HEK293 (cell line): ENCODE results near the gene C3orf80.
"Not testable (repeated sequence)": the region's sequence is repeated elsewhere in the genome, so short reads cannot be mapped to it uniquely, and the experiment has no call there.

Experiments
- CTCF ChIA-PET: fragments of 350-600 bp; formaldehyde crosslinking; extraction: SDS; loops from one replicate; lab custom pipeline; 2021; ENCODE audit warnings: antibody characterized with exemption; lab: Yijun Ruan, JAX
- POLR2A ChIA-PET: fragments of 300-600 bp; formaldehyde crosslinking; extraction: SDS; loops from one replicate; lab custom pipeline; 2020; ENCODE audit warnings: antibody characterized with exemption, inconsistent platforms; lab: Yijun Ruan, JAX
- H3K27ac ChIP-seq: fragments of 200-500 bp; sonication (Bioruptor generic); 2 replicates; pipeline ENCODE4 v1.5.1; 2014; ENCODE audit warnings: low read depth, low read length, control low read depth, inconsistent platforms; ENCODE audit errors: extremely low read depth
- H3K36me3 ChIP-seq, 2 experiments: fragments of 200-500 bp in 1 of 2; sonication (Bioruptor generic) in 1 of 2; 1 replicate in 1 of 2; 2 replicates in 1 of 2; pipeline ENCODE4 v1.5.1; 2014 to 2017; ENCODE audit warnings: inconsistent platforms in 2 of 2, low read length in 2 of 2; ENCODE audit not compliant: control insufficient read depth in 2 of 2, insufficient read depth in 1 of 2
- H3K4me1 ChIP-seq: fragments of 200-500 bp; sonication (Bioruptor generic); 2 replicates; pipeline ENCODE4 v1.5.1; 2014; ENCODE audit warnings: mild to moderate bottlenecking, low read length, inconsistent platforms; ENCODE audit not compliant: control insufficient read depth, insufficient read depth
- H3K4me3 ChIP-seq: 2 replicates; pipeline ENCODE4 v1.5.1; 2011; ENCODE audit warnings: low read depth, mild to moderate bottlenecking, control low read depth, low read length, moderate library complexity
- H3K9me3 ChIP-seq: fragments of 200-500 bp; sonication (Bioruptor generic); 2 replicates; pipeline ENCODE4 v1.5.1; 2014; ENCODE audit warnings: low read depth, low read length, inconsistent platforms; ENCODE audit not compliant: control insufficient read depth, insufficient read depth
- OVOL3 ChIP-seq: fragments of 450-650 bp; formaldehyde crosslinking; IDR thresholded peaks from 2 replicates; pipeline ENCODE4 v1.5.1; 2016; ENCODE audit warnings: missing biosample characterization, missing genetic modification characterization
- PBX3 ChIP-seq: sonication (generic); formaldehyde crosslinking; IDR thresholded peaks from 2 replicates; pipeline ENCODE4 v1.8.1; 2022; ENCODE audit warnings: mild to moderate bottlenecking, moderate library complexity, missing genetic modification reagents
- ZBTB17 ChIP-seq: fragments of 450-650 bp; formaldehyde crosslinking; IDR thresholded peaks from 2 replicates; pipeline ENCODE4 v1.5.1; 2016; ENCODE audit warnings: missing biosample characterization, missing genetic modification characterization
- ZFP37 ChIP-seq: fragments of 450-650 bp; formaldehyde crosslinking; IDR thresholded peaks from 2 replicates; pipeline ENCODE4 v1.5.1; 2016; ENCODE audit warnings: missing biosample characterization, missing genetic modification characterization
- ZNF112 ChIP-seq: fragments of 450-650 bp; formaldehyde crosslinking; IDR thresholded peaks from 2 replicates; pipeline ENCODE4 v1.5.0; 2017; ENCODE audit warnings: missing biosample characterization, missing genetic modification characterization
- ZNF223 ChIP-seq: fragments of 450-650 bp; formaldehyde crosslinking; IDR thresholded peaks from 2 replicates; pipeline ENCODE4 v1.5.1; 2016; ENCODE audit warnings: missing biosample characterization, missing genetic modification characterization
- ZNF571 ChIP-seq: fragments of 450-650 bp; formaldehyde crosslinking; IDR thresholded peaks from 2 replicates; pipeline ENCODE4 v1.5.0; 2017; ENCODE audit warnings: missing biosample characterization, missing genetic modification characterization
- ZNF600 ChIP-seq: fragments of 450-650 bp; formaldehyde crosslinking; IDR thresholded peaks from 2 replicates; pipeline ENCODE4 v1.5.1; 2016; ENCODE audit warnings: missing biosample characterization, missing genetic modification characterization
- ZNF747 ChIP-seq: fragments of 450-650 bp; formaldehyde crosslinking; IDR thresholded peaks from 2 replicates; pipeline ENCODE4 v1.5.1; 2016; ENCODE audit warnings: missing biosample characterization, missing genetic modification characterization
- ZNF768 ChIP-seq: fragments of 450-650 bp; formaldehyde crosslinking; IDR thresholded peaks from 2 replicates; pipeline ENCODE4 v1.5.1; 2018; ENCODE audit warnings: missing biosample characterization, mild to moderate bottlenecking, missing genetic modification characterization
- ZNF830 ChIP-seq: fragments of 450-650 bp; IDR thresholded peaks from 2 replicates; pipeline ENCODE4 v1.5.0; 2018; ENCODE audit warnings: missing biosample characterization, missing genetic modification characterization, low read depth, mild to moderate bottlenecking, moderate library complexity
- ZXDB ChIP-seq: fragments of 450-650 bp; formaldehyde crosslinking; IDR thresholded peaks from 2 replicates; pipeline ENCODE4 v1.5.1; 2016; ENCODE audit warnings: missing biosample characterization, missing genetic modification characterization
- TF ChIP-seq, protein P1 (sequence below): fragments of 450-650 bp; formaldehyde crosslinking; IDR thresholded peaks from 2 replicates; pipeline ENCODE4 v1.5.1; 2016; ENCODE audit warnings: missing biosample characterization, missing genetic modification characterization

The C3orf80 gene

GRCh38 chr3:160227419-160227818, 2.2 kb downstream of the C3orf80 start:
- Histone ChIP-seq H3K9me3 (no peaks in the 10 kb centered on the region), H3K36me3 (no peaks in the 10 kb centered on the region), H3K27ac (no peak overlapping the region), H3K4me3 (no peak overlapping the region), H3K4me1 (no peaks in the 10 kb centered on the region)
- peak; percentile 67 for TF ChIP-seq ZNF600 (tag by site-specific recombination)
- no peak for TF ChIP-seq ZNF747 (tag by site-specific recombination)
- ChIA-PET POLR2A (no interaction called here), CTCF (no interaction called here)

DNA sequence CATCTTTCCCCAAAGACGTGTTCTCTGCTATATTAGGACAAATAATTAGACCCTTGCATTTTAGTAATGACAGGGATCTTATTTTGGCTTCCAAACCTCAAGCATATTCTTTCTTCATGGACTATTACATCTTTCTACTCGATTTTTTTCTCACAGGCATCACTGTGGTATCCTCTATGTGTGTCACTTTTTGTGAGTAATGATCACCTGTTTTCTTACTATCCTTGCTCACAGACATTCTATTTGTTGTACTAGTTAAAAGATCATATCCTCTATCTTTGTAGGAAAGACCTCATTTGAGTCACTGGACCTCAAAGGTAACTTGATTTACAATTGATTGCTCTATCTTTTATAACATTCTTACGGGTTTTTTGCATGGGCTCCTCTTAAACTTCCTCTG, 6.8 kb downstream of the C3orf80 start:
- H3K4me1 ChIP-seq = no peaks in the 10 kb centered on the region
- CTCF ChIA-PET = no interaction called here
- POLR2A ChIA-PET = no interaction called here
- H3K27ac ChIP-seq = no peak overlapping the region
- no peaks in the 10 kb centered on the region for H3K9me3 ChIP-seq
- H3K36me3 ChIP-seq = no peaks in the 10 kb centered on the region
- H3K4me3 ChIP-seq = no peak overlapping the region
- TF ChIP-seq ZNF830 (no peak), PBX3 (CRISPR knock-in tag) (no peak), ZNF223 (tag by site-specific recombination) (no peak), ZXDB (tag by site-specific recombination) (no peak)
- TF ChIP-seq, protein P1, sequence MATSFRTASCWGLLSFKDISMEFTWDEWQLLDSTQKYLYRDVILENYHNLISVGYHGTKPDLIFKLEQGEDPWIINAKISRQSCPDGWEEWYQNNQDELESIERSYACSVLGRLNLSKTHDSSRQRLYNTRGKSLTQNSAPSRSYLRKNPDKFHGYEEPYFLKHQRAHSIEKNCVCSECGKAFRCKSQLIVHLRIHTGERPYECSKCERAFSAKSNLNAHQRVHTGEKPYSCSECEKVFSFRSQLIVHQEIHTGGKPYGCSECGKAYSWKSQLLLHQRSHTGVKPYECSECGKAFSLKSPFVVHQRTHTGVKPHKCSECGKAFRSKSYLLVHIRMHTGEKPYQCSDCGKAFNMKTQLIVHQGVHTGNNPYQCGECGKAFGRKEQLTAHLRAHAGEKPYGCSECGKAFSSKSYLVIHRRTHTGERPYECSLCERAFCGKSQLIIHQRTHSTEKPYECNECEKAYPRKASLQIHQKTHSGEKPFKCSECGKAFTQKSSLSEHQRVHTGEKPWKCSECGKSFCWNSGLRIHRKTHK (tag by site-specific recombination) = no peak

DNA sequence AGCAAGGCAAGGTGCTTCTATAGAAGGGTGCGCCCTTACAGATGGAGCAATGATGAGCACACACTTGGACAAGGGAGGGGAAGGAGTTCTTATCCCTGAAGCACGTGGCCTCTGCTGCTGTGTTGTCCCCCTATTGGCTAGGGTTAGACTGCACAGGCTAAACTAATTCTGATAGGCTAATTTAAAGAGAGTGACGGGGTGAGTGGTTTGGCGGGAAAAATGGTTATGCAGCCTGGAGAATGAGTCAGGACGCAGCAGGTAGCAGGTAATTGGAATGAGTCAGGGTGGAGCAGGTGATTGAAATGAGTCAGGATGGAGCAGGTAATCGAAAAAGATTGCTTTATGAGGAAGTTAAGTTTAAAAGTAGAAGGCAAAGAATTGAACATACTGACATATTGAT, 15.5 kb downstream of the C3orf80 start:
- H3K4me1 ChIP-seq, H3K9me3 ChIP-seq, POLR2A ChIA-PET, H3K4me3 ChIP-seq, CTCF ChIA-PET, H3K27ac ChIP-seq, H3K36me3 ChIP-seq: not testable (repeated sequence)

GRCh38 chr3:160245261-160245800, 20.1 kb downstream of the C3orf80 start:
- ChIA-PET POLR2A (no interaction called here), CTCF (interaction anchor here (0.7 to 1.2 kb wide), 2 partner anchors 9 to 10 kb away, joined by 3 to 4 read pairs; no protein-coding TSS in a partner anchor)
- Histone ChIP-seq H3K4me1 (no peaks in the 10 kb centered on the region), H3K36me3 (no peaks in the 10 kb centered on the region), H3K9me3 (no peaks in the 10 kb centered on the region), H3K4me3 (no peak overlapping the region), H3K27ac (no peak overlapping the region)
- TF ChIP-seq ZBTB17 (tag by site-specific recombination) = no peak
- TF ChIP-seq ZNF768 (tag by site-specific recombination) = no peak

DNA sequence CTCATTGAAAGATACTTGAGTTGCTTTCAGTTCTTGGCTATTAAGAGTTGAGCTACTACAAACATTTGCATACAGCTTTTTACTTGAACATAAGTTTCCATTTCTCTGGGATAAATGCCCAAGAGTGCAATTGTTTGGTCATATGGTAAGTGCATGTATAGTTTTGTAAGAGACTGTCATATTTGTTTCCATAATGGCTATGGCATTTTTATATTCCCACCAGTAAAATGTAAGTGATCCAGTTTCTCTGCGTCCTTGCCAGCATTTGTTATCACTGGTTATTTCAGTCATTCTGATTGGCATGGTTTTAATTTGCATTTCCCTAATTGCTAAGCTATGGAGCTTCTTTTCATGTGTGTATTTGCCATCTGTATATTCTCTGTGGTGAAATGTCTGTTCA, 22.5 kb downstream of the C3orf80 start:
- H3K36me3 ChIP-seq = no peaks in the 10 kb centered on the region
- H3K27ac ChIP-seq = no peak overlapping the region
- H3K4me3 ChIP-seq = no peak overlapping the region
- ChIA-PET POLR2A (no interaction called here), CTCF (no interaction called here)
- TF ChIP-seq ZNF571 (tag by site-specific recombination) (no peak), ZNF112 (tag by site-specific recombination) (no peak), ZFP37 (tag by site-specific recombination) (no peak), OVOL3 (no peak)
- H3K9me3 ChIP-seq = no peaks in the 10 kb centered on the region
- no peaks in the 10 kb centered on the region for H3K4me1 ChIP-seq
